ENCODE results near the gene RXRA.

RXRA gene

DNA sequence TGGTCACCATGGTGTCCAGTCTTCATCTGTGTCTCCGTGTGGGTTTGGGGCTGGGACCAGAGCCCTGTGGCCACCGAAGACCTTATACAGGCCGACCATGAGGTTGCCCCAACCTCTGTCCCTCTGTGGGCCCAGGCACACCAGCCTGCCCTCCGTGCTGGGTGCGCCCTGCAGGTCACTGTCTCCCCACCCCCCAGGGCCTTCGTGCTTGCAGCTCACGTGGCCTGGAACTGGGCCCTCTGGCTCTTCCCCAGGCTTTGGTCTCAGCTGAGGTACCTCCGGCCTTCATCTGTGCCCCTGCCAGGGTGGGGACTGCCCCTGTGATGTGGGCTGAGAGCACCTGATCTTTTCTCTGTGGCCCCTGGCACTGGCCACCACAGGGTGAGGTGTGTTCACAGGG is 92.1 kb downstream of the RXRA start:
- Histone ChIP-seq H3F3A (ENCODE audit: insufficient read depth) (no peaks in the 10 kb centered on the region), H3K4me3 (ENCODE audit: insufficient read depth, low read length, poor library complexity, severe bottlenecking) (no peak overlapping the region), H3K9ac (ENCODE audit: low read length) (no peak overlapping the region), H3K9me3 (ENCODE audit: insufficient read depth, low read length) (no peaks in the 10 kb centered on the region), H3K36me3 (ENCODE audit: low read length) (no peaks in the 10 kb centered on the region), H3K27me3 (ENCODE audit: low read length) (no peaks in the 10 kb centered on the region), H2AFZ (ENCODE audit: low read depth, low read length, severe bottlenecking) (no peak overlapping the region), H3K27ac (ENCODE audit: low read depth, low read length) (no peak overlapping the region), H3K9me2 (replicated peaks; ENCODE audit: insufficient read depth, low read length) (no peaks in the 10 kb centered on the region), H4K20me1 (ENCODE audit: low read depth, low read length) (no peaks in the 10 kb centered on the region), H3K4me2 (ENCODE audit: low read depth, low read length, poor library complexity, severe bottlenecking) (no peak overlapping the region), H3K79me2 (ENCODE audit: insufficient read depth, low read length) (no peaks in the 10 kb centered on the region)
- TF ChIP-seq EZH2phosphoT487 (conservative IDR thresholded peaks at IDR 0.05; ENCODE audit: low read length) (no peak), CTCF (IDR thresholded peaks at IDR 0.05; ENCODE audit: insufficient read depth, low read length, poor library complexity, severe bottlenecking) (no peak)

GRCh38 chr9:134419000-134419683 is 92.9 kb downstream of the RXRA start:
- H3K36me3 ChIP-seq (ENCODE audit: low read length) = no peaks in the 10 kb centered on the region

GRCh38 chr9:134419684-134420076 is 93.4 kb downstream of the RXRA start:
- Histone ChIP-seq H3K9me2 (replicated peaks; ENCODE audit: insufficient read depth, low read length) (no peaks in the 10 kb centered on the region), H3K79me2 (ENCODE audit: insufficient read depth, low read length) (no peaks in the 10 kb centered on the region), H3F3A (ENCODE audit: insufficient read depth) (no peaks in the 10 kb centered on the region), H2AFZ (ENCODE audit: low read depth, low read length, severe bottlenecking) (no peak overlapping the region), H3K9me3 (ENCODE audit: insufficient read depth, low read length) (no peaks in the 10 kb centered on the region), H4K20me1 (ENCODE audit: low read depth, low read length) (no peaks in the 10 kb centered on the region), H3K27me3 (ENCODE audit: low read length) (no peaks in the 10 kb centered on the region), H3K36me3 (ENCODE audit: low read length) (no peaks in the 10 kb centered on the region), H3K4me2 (ENCODE audit: low read depth, low read length, poor library complexity, severe bottlenecking) (no peak overlapping the region), H3K9ac (ENCODE audit: low read length) (no peak overlapping the region), H3K27ac (ENCODE audit: low read depth, low read length) (no peak overlapping the region), H3K4me3 (ENCODE audit: insufficient read depth, low read length, poor library complexity, severe bottlenecking) (no peak overlapping the region)
- TF ChIP-seq EZH2phosphoT487 (conservative IDR thresholded peaks at IDR 0.05; ENCODE audit: low read length) (no peak), CTCF (IDR thresholded peaks at IDR 0.05; ENCODE audit: insufficient read depth, low read length, poor library complexity, severe bottlenecking) (peak; percentile 29)

More at GRCh38 chr9:134419000-134419683, 92.9 kb downstream of the RXRA start:
- H3K79me2 ChIP-seq (ENCODE audit: insufficient read depth, low read length) = no peaks in the 10 kb centered on the region
- H3K27ac ChIP-seq (ENCODE audit: low read depth, low read length) = no peak overlapping the region
- H3K27me3 ChIP-seq (ENCODE audit: low read length) = no peaks in the 10 kb centered on the region
- no peaks in the 10 kb centered on the region for H3K9me3 ChIP-seq (ENCODE audit: insufficient read depth, low read length)
- no peaks in the 10 kb centered on the region for H4K20me1 ChIP-seq (ENCODE audit: low read depth, low read length)
- no peak overlapping the region for H3K9ac ChIP-seq (ENCODE audit: low read length)
- TF ChIP-seq EZH2phosphoT487 (conservative IDR thresholded peaks at IDR 0.05; ENCODE audit: low read length) (no peak), CTCF (IDR thresholded peaks at IDR 0.05; ENCODE audit: insufficient read depth, low read length, poor library complexity, severe bottlenecking) (no peak)
- H3K4me3 ChIP-seq (ENCODE audit: insufficient read depth, low read length, poor library complexity, severe bottlenecking) = no peak overlapping the region
- no peak overlapping the region for H2AFZ ChIP-seq (ENCODE audit: low read depth, low read length, severe bottlenecking)
- H3K4me2 ChIP-seq (ENCODE audit: low read depth, low read length, poor library complexity, severe bottlenecking) = no peak overlapping the region
- no peaks in the 10 kb centered on the region for H3F3A ChIP-seq (ENCODE audit: insufficient read depth)
- no peaks in the 10 kb centered on the region for H3K9me2 ChIP-seq (replicated peaks; ENCODE audit: insufficient read depth, low read length)

All from SU-DHL-6 (cell line).